T47D (cell line): ENCODE results near the gene MRPL45.
A peak's percentile ranks its signal among the peaks of the same experiment; 100 is the strongest.
"Not testable (repeated sequence)": the region's sequence is repeated elsewhere in the genome, so short reads cannot be mapped to it uniquely, and the experiment has no call there.

ENCODE experiments used
- DNase-seq, 2 experiments: peaks; one replicate each; pipeline versions ENCODE4 v3.0.0 to v3.0.0-alpha.2; 2011 to 2012; ENCODE audit warnings: low read depth in 1 of 2, low spot score in 1 of 2
- in situ Hi-C: cut with HindIII; loops from 2 replicates; pipeline ENCODE4 v1.10.0; 2016; ENCODE audit warnings: low sequenced_read_pairs, low pct_unique_long_range_greater_than_20kb

Gene MRPL45

DNA sequence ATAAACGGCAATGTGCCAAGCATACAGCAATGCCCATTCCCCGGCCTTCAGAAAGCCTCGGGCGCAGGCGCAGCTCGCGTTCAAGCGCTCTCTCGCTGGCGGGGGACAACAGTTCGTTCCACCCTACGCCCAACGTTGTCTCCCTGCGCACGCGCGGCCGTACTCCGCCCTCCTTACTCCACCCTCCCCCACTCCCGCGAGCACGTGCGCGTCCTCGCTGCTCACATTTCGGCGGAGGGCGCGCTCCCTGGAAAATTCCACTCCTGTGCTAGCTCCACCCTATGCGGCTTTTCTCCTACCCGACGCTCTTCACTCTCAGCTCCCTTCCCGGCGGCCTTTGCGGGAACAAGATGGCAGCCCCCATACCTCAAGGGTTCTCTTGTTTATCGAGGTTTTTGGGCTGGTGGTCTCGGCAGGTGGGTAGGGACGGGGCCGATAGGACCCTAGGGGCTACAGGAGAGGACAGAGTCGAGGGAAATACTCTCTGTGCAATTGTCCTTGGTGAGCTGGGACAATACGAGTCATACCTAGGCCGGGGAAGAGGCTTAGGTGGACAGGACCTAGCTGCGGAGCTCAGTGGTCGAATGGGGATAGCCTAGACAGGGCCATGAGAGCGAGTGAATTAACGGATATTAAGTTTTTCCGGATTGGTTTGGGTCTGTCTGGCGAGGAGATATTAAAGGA, at the start of gene MRPL45:
Gene MRPL45, plus strand, starts transcription at position 335 of the 684 bp plus-strand sequence. Its CDS starts 16 bp downstream, at position 351.
- in situ Hi-C loops: not testable (repeated sequence)
- peak; percentile 71 to 99 for DNase-seq

DNA sequence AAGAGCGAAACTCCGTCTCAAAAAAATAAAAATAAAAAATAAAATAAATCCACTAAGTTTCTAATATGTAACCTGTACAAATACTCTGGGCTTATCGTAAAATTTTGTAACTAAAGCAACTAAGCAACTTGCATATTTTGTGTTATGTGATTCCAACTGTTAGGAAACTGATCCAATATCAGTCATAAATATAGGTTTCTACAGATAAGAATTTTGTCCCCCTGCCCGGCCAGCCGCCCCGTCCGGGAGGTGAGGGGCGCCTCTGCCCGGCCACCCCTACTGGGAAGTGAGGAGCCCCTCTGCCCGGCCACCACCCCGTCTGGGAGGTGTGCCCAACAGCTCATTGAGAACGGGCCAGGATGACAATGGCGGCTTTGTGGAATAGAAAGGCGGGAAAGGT, 43.8 kb upstream of the MRPL45 start:
- in situ Hi-C loops, DNase-seq: not testable (repeated sequence)

DNA sequence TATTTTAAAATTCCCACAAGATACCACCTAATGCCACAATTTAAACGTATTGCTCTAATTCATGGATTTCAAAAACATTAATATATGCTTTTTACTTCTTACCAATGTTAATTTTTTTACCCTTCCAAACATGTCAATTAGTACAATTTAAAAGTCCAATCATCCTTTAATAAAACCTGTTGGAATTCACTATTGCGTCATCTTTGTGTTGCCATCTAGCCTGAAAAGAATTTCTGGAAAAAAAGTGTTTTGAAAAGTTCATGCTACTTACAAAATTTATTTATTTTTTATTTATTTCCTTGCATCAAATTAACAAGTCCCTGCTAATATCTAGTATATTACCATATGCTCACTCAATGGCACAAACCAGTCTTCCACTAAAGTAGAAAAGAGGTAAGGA, 42.6 kb upstream of the MRPL45 start:
- in situ Hi-C loops, DNase-seq: not testable (repeated sequence)

DNA sequence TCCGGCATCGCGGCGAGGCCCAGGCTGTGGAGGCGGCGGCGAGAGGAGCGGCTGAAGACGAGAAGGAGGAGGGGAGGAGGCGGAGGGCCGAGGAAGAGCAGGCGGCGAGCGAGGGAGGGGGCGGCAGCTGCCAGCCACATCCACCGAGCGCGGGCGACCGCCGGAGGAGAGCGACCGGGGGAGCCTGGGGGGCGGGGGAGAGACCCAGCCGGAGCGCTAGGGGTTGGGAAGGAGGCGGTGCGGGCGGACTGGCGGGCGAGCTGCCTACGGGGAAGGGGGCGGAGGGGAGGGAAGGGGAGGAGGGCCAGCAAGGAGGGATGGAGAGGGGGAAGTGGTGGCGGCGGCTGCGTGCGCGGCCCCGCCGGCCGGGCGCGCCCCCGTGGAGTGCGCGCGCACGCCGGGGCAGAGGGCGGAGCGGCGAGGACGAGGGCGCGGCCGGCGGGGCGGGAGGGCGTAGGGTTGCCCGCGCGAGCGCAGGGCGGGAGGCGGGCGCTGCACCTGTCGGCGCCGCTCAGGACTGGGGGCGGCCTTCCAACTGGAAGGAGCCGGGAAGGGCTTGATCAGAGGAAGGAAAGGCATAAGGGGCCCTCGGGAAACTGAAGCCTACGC, 39.9 kb upstream of the MRPL45 start:
- peak; percentile 84 to 91 for DNase-seq
- in situ Hi-C loops: not testable (repeated sequence)

DNA sequence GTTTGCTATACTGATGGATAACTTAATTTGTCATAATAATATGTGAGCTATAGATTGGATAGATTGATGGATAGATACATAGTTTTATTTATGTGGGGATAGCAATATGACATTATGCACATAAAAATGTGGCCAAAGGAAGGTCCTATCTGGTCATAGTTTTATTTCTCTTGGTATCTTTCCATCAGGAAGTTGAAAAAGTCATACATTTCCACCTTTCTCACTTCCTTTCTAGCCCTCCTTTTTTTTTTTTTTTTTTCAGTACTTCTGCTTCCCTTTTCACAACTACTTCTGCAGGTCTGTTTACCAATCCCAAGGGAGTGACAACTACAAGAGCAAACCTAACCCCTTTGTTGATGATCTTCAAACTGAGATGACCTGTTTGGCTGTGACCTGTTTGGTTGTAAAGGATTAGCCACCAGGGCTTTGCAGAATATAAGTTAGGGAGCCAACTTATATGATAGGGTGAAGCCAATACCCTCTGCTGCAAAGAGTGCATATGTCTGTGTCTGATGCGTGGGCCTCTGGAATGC, 30.9 kb upstream of the MRPL45 start:
- peak in 1 of 2 experiments; percentile 45 for DNase-seq
- in situ Hi-C loops: not testable (repeated sequence)

DNA sequence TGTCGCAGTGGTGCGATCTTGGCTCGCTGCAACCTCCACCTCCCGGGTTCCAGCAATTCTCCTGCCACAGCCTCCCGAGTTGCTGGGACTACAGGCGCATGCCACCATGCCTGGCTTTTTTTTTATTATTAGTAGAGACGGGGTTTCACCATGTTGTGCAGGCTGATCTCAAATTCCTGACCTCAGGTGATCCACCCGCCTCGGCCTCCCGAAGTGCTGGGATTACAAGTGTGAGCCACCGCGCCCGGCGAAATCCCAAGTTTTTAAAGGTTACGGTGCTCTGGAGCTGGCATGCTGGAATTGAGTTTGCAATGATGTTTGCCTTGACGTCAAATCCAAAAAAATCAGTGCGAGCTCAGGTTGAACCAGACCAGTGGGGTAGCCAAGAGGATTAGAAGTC, 30.4 kb upstream of the MRPL45 start:
- in situ Hi-C loops: not testable (repeated sequence)

DNA sequence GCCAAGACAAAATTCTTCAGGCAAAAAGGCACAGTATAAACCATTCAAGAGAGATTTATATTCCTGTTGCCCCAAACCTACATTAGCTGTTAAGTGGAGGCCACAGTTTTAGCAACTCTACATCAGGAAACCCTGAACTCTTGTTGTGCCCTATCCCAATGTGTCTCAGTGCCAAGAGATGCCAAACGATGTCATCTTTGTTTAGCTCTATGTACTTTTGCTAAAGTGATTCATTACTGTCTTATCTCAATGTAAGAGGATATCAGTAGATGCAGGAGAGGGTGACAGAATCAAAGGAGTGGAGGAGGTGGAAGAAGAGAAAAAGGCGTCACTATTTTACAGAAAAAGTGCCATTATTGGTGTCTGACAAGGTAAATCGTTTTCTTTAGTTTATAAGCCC, 28.8 kb upstream of the MRPL45 start:
- DNase-seq, in situ Hi-C loops: not testable (repeated sequence)

More for the DNA sequence above, 30.4 kb upstream of the MRPL45 start:
- DNase-seq: peak in 1 of 2 experiments; percentile 72

DNA sequence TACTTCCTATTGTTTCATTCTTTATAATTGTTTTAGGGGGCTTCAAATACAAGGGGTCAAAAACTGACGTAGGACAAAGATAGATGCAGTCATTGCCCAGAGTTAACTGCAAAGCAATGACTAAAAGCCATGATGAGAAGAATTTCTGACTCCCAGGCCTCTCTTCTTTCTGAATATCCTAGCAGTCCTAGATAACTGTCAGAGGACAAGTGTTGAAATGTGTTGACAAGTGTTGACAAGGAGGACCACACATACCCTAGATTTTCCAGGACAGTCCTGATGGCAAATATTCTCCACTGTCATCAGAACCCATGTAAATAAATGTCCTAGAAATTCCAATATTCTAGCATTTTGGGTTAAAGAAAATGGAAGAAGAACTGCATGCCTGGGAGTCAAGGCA, 27.9 kb upstream of the MRPL45 start:
- DNase-seq, in situ Hi-C loops: not testable (repeated sequence)

DNA sequence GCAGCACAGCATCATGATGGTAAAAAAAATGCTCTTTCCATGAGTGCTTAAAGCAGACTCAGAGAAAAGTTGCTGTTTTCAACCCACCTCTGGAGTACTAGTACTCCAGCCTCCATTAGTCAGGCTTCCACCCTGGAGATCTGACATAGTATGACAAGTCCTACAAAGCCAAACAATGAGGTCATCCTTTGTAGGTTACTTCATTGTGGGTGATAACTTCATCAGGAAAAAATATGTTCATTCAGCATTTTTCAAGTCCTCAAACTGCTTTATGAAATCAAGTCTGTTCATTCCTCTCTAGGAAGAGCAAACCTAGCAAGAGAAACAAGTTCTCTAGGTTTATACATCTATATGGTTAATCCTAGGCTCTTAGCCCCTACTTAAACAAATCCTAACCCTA, 27.4 kb upstream of the MRPL45 start:
- in situ Hi-C loops, DNase-seq: not testable (repeated sequence)

DNA sequence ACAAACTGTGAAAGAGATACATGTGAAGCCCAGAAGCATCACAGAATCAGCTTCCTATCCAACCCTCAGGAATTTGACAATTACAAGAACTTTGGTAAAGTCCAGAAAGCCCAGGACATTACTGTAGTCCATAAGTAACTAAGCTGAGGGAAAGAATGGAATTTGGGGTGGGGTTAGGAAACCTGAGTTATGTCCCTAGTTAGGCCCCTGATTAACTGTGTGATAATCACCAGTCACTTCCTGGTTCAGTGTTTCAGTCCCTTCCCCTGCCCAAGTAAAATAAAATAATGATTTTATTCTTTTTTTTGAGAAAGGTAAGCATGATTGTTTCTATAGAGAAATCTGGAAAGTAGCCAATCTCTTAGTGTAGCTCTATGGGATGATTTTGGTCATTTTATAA, 11.0 kb upstream of the MRPL45 start:
- in situ Hi-C loops, DNase-seq: not testable (repeated sequence)

DNA sequence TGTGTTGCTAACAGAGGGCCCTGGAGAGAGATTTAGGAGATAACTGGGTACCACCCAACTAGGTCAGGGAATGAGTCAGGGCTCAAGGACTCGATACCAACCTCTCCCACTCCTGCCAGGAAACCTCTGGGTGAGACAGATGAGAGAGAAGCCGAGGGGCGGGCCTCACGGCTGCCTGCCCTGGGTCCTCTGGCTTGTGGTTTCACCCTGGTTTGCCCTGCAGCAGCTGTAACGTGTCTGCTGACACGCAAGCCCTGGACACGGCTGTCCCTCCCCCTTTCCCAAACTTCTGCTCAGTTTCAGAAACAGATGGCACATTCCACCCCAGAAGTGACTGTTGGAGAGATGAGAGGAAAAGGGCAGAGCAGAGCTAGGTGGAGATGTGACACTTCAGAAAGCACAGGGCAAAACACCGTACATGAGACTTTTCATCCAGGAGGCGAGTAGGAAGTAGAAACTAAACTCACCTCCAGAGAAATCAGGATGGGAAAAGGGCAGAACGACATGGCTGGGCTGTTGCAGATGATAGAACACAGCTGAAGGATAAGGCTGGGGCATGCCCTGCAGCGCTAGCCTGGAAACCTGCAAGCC, 10.4 kb upstream of the MRPL45 start:
- in situ Hi-C loops: not testable (repeated sequence)
- DNase-seq: peak in 1 of 2 experiments; percentile 63

DNA sequence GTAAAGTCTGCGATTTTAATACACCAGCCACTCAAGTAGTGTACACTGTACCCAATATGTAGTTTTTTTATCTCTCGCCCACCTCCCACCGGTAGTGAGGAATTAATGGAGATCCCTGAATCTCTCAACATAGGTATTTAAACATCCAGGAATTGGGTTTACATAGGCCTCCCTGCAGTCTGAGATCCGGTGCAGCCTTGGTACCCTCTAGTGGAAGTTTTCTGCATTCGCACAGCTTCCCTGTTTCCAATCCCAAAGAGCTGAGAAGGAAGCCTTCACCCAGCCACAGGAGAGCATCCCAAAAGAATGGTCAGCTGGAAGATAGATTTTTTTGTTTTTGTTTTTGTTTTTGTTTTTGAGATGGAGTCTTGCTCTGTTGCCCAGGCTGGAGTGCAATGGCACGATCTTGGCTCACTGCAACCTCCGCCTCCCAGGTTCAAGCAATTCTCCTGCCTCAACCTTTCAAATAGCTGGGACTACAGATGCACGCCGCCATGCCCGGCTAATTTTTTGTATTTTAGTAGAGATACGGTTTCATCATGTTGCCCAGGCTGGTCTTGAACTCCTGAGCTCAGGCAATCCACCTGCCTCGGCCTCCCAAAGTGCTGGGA, 8.6 kb upstream of the MRPL45 start:
- in situ Hi-C loops: not testable (repeated sequence)
- DNase-seq: peak in 1 of 2 experiments; percentile 62

DNA sequence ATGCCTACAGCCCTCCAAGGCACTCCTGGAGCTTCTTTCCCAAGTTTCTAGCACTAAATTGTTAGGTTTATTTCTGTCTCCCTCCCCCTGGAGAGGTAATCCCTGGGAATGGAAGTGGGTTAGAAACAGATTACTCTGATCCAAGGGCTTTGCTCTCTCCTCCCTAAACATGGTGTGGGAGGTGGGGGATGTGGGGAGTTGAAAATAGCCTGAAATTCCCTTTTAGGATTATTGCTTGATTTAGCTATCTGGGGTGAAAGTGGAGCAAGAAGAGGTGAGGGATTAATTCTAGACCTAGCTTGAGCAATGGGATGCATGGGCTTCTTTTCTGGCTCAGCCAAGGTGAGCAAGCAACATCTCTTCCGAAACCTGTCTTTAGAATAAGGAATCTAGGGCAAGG, 7.2 kb upstream of the MRPL45 start:
- in situ Hi-C loops: not testable (repeated sequence)

DNA sequence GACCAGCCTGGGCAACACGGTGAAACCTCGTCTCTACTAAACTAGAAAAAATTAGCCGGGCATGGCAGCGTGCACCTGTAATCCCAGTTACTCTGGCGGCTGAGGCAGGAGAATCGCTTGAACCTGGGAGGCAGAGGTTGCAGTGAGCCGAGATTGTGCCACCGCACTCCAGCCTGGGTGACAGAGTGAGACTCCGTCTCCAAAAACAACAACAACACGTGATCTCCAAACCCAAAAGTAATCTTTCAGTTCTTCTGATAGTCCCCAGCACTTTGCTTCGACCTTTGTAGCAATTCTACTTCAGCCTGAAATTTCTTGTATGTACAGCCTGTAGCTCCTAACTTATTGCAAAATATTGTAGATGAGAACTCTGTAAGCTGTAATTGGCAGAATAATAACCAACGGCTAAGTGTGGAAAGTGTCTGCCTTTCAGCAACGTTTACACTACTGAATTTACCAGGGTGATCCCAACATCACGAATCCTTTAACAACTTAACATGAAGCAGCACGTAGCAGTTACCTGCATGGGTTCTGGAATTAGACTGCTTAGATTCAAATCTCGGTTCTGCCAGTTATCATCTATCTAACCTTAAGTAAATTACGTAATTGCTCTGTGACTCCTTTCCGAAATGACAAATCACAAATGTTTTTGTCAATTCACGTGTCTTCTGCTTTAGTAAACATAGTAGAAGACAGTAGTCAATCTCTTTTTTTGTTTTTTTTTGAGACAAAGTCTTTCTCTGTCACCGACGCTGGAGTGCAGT, 1.2 kb upstream of the MRPL45 start:
- in situ Hi-C loops: not testable (repeated sequence)
- DNase-seq: peak in 1 of 2 experiments; percentile 30

More for the DNA sequence above, 7.2 kb upstream of the MRPL45 start:
- not testable (repeated sequence) for DNase-seq
